NT2/D1 (cell line): Measurements from ENCODE around the gene RELN.

Experiments used
- DNase-seq: peaks from one replicate; pipeline ENCODE4 v3.0.0-alpha.2; 2011; ENCODE audit warnings: low read depth, low spot score
- H3K27me3 ChIP-seq: 2 replicates; pipeline ENCODE4 v1.6.0; 2011; ENCODE audit warnings: mild to moderate bottlenecking; ENCODE audit not compliant: insufficient read length, insufficient read depth
- H3K36me3 ChIP-seq: 2 replicates; pipeline ENCODE4 v1.6.1; 2011; ENCODE audit warnings: mild to moderate bottlenecking, low read length, mixed read lengths; ENCODE audit not compliant: insufficient read depth, insufficient read length
- H3K4me1 ChIP-seq: 2 replicates; pipeline ENCODE4 v1.5.1; 2011; ENCODE audit not compliant: insufficient read depth, insufficient read length
- H3K4me3 ChIP-seq: 2 replicates; pipeline ENCODE4 v1.5.1; 2011; ENCODE audit warnings: low read depth; ENCODE audit not compliant: insufficient read length
- H3K9ac ChIP-seq: 2 replicates; pipeline ENCODE4 v1.6.0; 2011; ENCODE audit warnings: low read depth; ENCODE audit not compliant: insufficient read length
- H3K9me3 ChIP-seq: 2 replicates; pipeline ENCODE4 v1.5.1; 2011; ENCODE audit warnings: mild to moderate bottlenecking, low read length; ENCODE audit not compliant: insufficient read depth
- SUZ12 ChIP-seq: IDR thresholded peaks from 2 replicates; pipeline ENCODE4 v1.6.1; 2011; ENCODE audit not compliant: insufficient read length, insufficient read depth; ENCODE audit errors: extremely low read depth
- YY1 ChIP-seq: IDR thresholded peaks from 2 replicates; pipeline ENCODE4 v1.6.1; 2011; ENCODE audit not compliant: insufficient read length, insufficient read depth
- ZNF274 ChIP-seq: IDR thresholded peaks from 2 replicates; pipeline ENCODE4 v1.6.1; 2011; ENCODE audit warnings: mild to moderate bottlenecking, low read depth, low read length

RELN gene

GRCh38 chr7:103727982-103728610 lies 261.4 kb downstream of the RELN start:
- no peak overlapping the region for H3K9ac ChIP-seq
- no peak for DNase-seq
- TF ChIP-seq SUZ12 (no peak), ZNF274 (no peak), YY1 (no peak)
- H3K27me3 ChIP-seq, result no peaks in the 10 kb centered on the region
- H3K4me1 ChIP-seq, result no peaks in the 10 kb centered on the region
- H3K36me3 ChIP-seq, result no peaks in the 10 kb centered on the region
- H3K9me3 ChIP-seq, result no peaks in the 10 kb centered on the region
- H3K4me3 ChIP-seq, result no peak overlapping the region

GRCh38 chr7:103719070-103719469 lies 270.4 kb downstream of the RELN start:
- H3K4me3 ChIP-seq, result no peak overlapping the region

GRCh38 chr7:103718482-103719061 lies 270.9 kb downstream of the RELN start:
- no peaks in the 10 kb centered on the region for H3K36me3 ChIP-seq
- TF ChIP-seq SUZ12 (no peak), ZNF274 (no peak)
- H3K4me3 ChIP-seq, result no peak overlapping the region
- no peak for DNase-seq
- no peaks in the 10 kb centered on the region for H3K4me1 ChIP-seq
- H3K27me3 ChIP-seq, result no peaks in the 10 kb centered on the region
- no peaks in the 10 kb centered on the region for H3K9me3 ChIP-seq
- no peak overlapping the region for H3K9ac ChIP-seq

More at GRCh38 chr7:103719070-103719469, 270.4 kb downstream of the RELN start:
- Histone ChIP-seq H3K27me3 (no peaks in the 10 kb centered on the region), H3K36me3 (no peaks in the 10 kb centered on the region), H3K9ac (no peak overlapping the region), H3K4me1 (no peaks in the 10 kb centered on the region), H3K9me3 (no peaks in the 10 kb centered on the region)
- no peak for TF ChIP-seq YY1
- TF ChIP-seq ZNF274, result no peak
- TF ChIP-seq SUZ12, result no peak
- no peak for DNase-seq

GRCh38 chr7:103717574-103717973 lies 271.9 kb downstream of the RELN start:
- Histone ChIP-seq H3K4me1 (no peaks in the 10 kb centered on the region), H3K27me3 (no peaks in the 10 kb centered on the region), H3K4me3 (no peak overlapping the region), H3K36me3 (no peaks in the 10 kb centered on the region), H3K9ac (no peak overlapping the region), H3K9me3 (no peaks in the 10 kb centered on the region)
- no peak for DNase-seq
- no peak for TF ChIP-seq ZNF274
- TF ChIP-seq YY1, result no peak
- TF ChIP-seq SUZ12, result no peak

GRCh38 chr7:103715376-103716120 lies 273.9 kb downstream of the RELN start:
- no peak overlapping the region for H3K9ac ChIP-seq
- H3K36me3 ChIP-seq, result no peaks in the 10 kb centered on the region
- TF ChIP-seq YY1, result no peak
- TF ChIP-seq ZNF274, result no peak
- H3K4me3 ChIP-seq, result no peak overlapping the region
- H3K4me1 ChIP-seq, result no peaks in the 10 kb centered on the region
- DNase-seq, result no peak
- H3K27me3 ChIP-seq, result no peaks in the 10 kb centered on the region
- H3K9me3 ChIP-seq, result no peaks in the 10 kb centered on the region

GRCh38 chr7:103714376-103714927 lies 275.0 kb downstream of the RELN start:
- Histone ChIP-seq H3K36me3 (no peaks in the 10 kb centered on the region), H3K4me3 (no peak overlapping the region), H3K27me3 (no peaks in the 10 kb centered on the region), H3K9ac (no peak overlapping the region), H3K9me3 (no peaks in the 10 kb centered on the region), H3K4me1 (no peaks in the 10 kb centered on the region)
- DNase-seq, result no peak
- no peak for TF ChIP-seq YY1
- TF ChIP-seq ZNF274, result no peak
- TF ChIP-seq SUZ12, result no peak
